ENCODE data around the gene HOXA3.

Gene HOXA3

GRCh38 chr7:27105301-27106031 is 46.9 kb downstream of the HOXA3 start:
- Histone ChIP-seq H3K36me3 (ENCODE audit: insufficient read depth, low read depth, low read length) (no peaks in the 10 kb centered on the region), H3K4me1 (ENCODE audit: insufficient read depth, low read length) (peaks cover 10% of the 10 kb centered on the region), H3K27me3 (ENCODE audit: insufficient read depth, low read length) (peaks cover 100% of the 10 kb centered on the region), H3K9ac (ENCODE audit: low read depth, low read length) (no peak overlapping the region), H3K27ac (ENCODE audit: low read length) (no peak overlapping the region), H3K4me3 (ENCODE audit: low read length) (peak overlapping the region; percentile 1; the same call in 1 of the 2 replicates), H3K9me3 (ENCODE audit: insufficient read depth, low read depth, low read length) (peaks cover 15% of the 10 kb centered on the region; the same call in 1 of the 2 replicates)

- Histone ChIP-seq H3K9ac (ENCODE audit: low read depth, low read length) (no peak overlapping the region), H3K27me3 (ENCODE audit: insufficient read depth, low read length) (peaks cover 100% of the 10 kb centered on the region), H3K36me3 (ENCODE audit: insufficient read depth, low read depth, low read length) (no peaks in the 10 kb centered on the region), H3K27ac (ENCODE audit: low read length) (no peak overlapping the region), H3K9me3 (ENCODE audit: insufficient read depth, low read depth, low read length) (peaks cover 10% of the 10 kb centered on the region; the same call in 1 of the 2 replicates), H3K4me3 (ENCODE audit: low read length) (no peak overlapping the region), H3K4me1 (ENCODE audit: insufficient read depth, low read length) (peaks cover 10% of the 10 kb centered on the region)
These were observed 47.9 kb downstream of the HOXA3 start for GRCh38 chr7:27104341-27105058.

- H3K27ac ChIP-seq (ENCODE audit: low read length) = no peak overlapping the region
- no peak overlapping the region for H3K9ac ChIP-seq (ENCODE audit: low read depth, low read length)
- H3K4me3 ChIP-seq (ENCODE audit: low read length) = no peak overlapping the region
- H3K9me3 ChIP-seq (ENCODE audit: insufficient read depth, low read depth, low read length) = peaks cover 4% of the 10 kb centered on the region; the same call in 1 of the 2 replicates
- H3K4me1 ChIP-seq (ENCODE audit: insufficient read depth, low read length) = peaks cover 10% of the 10 kb centered on the region
- H3K36me3 ChIP-seq (ENCODE audit: insufficient read depth, low read depth, low read length) = no peaks in the 10 kb centered on the region
- H3K27me3 ChIP-seq (ENCODE audit: insufficient read depth, low read length) = peaks cover 100% of the 10 kb centered on the region
These were observed 48.7 kb downstream of the HOXA3 start for GRCh38 chr7:27103489-27104226.

- peaks cover 100% of the 10 kb centered on the region for H3K27me3 ChIP-seq (ENCODE audit: insufficient read depth, low read length)
- peak within 1 kb of the TSS; percentile 43; the same call in 1 of the 2 replicates for H3K4me3 ChIP-seq (ENCODE audit: low read length)
- no peak within 1 kb of the TSS for H3K27ac ChIP-seq (ENCODE audit: low read length)
- peaks cover 10% of the 10 kb centered on the region for H3K4me1 ChIP-seq (ENCODE audit: insufficient read depth, low read length)
- H3K9ac ChIP-seq (ENCODE audit: low read depth, low read length) = no peak within 1 kb of the TSS
- H3K9me3 ChIP-seq (ENCODE audit: insufficient read depth, low read depth, low read length) = peaks cover 4% of the 10 kb centered on the region; the same call in 1 of the 2 replicates
- no peaks in the 10 kb centered on the region for H3K36me3 ChIP-seq (ENCODE audit: insufficient read depth, low read depth, low read length)
These were observed 49.6 kb downstream of the HOXA3 start, which contains the start of gene HOXA2 for GRCh38 chr7:27102581-27103442. TSS of gene HOXA2 (minus strand) at chr7:27102683. CDS start at chr7:27102500, 183 bp downstream.

- Histone ChIP-seq H3K9ac (ENCODE audit: low read depth, low read length) (no peak overlapping the region), H3K27ac (ENCODE audit: low read length) (no peak overlapping the region), H3K4me3 (ENCODE audit: low read length) (peak overlapping the region; percentile 43; the same call in 1 of the 2 replicates), H3K9me3 (ENCODE audit: insufficient read depth, low read depth, low read length) (peaks cover 4% of the 10 kb centered on the region; the same call in 1 of the 2 replicates), H3K27me3 (ENCODE audit: insufficient read depth, low read length) (peaks cover 100% of the 10 kb centered on the region), H3K36me3 (ENCODE audit: insufficient read depth, low read depth, low read length) (no peaks in the 10 kb centered on the region), H3K4me1 (ENCODE audit: insufficient read depth, low read length) (peaks cover 15% of the 10 kb centered on the region)
These were observed 50.3 kb downstream of the HOXA3 start for GRCh38 chr7:27101957-27102580.

GRCh38 chr7:27101171-27101956 is 51.0 kb downstream of the HOXA3 start:
- peaks cover 4% of the 10 kb centered on the region; the same call in 1 of the 2 replicates for H3K9me3 ChIP-seq (ENCODE audit: insufficient read depth, low read depth, low read length)
- H3K27ac ChIP-seq (ENCODE audit: low read length) = no peak overlapping the region
- H3K9ac ChIP-seq (ENCODE audit: low read depth, low read length) = 0 out of 2 replicates have a peak overlapping the region, but pooled peaks have one; percentile 8
- H3K36me3 ChIP-seq (ENCODE audit: insufficient read depth, low read depth, low read length) = no peaks in the 10 kb centered on the region
- peaks cover 15% of the 10 kb centered on the region for H3K4me1 ChIP-seq (ENCODE audit: insufficient read depth, low read length)
- H3K27me3 ChIP-seq (ENCODE audit: insufficient read depth, low read length) = peaks cover 100% of the 10 kb centered on the region
- H3K4me3 ChIP-seq (ENCODE audit: low read length) = peak overlapping the region; percentile 43

- Histone ChIP-seq H3K4me1 (ENCODE audit: insufficient read depth, low read length) (peaks cover 15% of the 10 kb centered on the region), H3K27me3 (ENCODE audit: insufficient read depth, low read length) (peaks cover 100% of the 10 kb centered on the region), H3K4me3 (ENCODE audit: low read length) (peak overlapping the region; percentile 43), H3K27ac (ENCODE audit: low read length) (no peak overlapping the region), H3K9me3 (ENCODE audit: insufficient read depth, low read depth, low read length) (peaks cover 4% of the 10 kb centered on the region; the same call in 1 of the 2 replicates), H3K9ac (ENCODE audit: low read depth, low read length) (no peak overlapping the region), H3K36me3 (ENCODE audit: insufficient read depth, low read depth, low read length) (no peaks in the 10 kb centered on the region)
These were observed 51.7 kb downstream of the HOXA3 start for GRCh38 chr7:27100694-27101170.

- Histone ChIP-seq H3K27ac (ENCODE audit: low read length) (no peak overlapping the region), H3K27me3 (ENCODE audit: insufficient read depth, low read length) (peaks cover 100% of the 10 kb centered on the region), H3K9ac (ENCODE audit: low read depth, low read length) (no peak overlapping the region), H3K36me3 (ENCODE audit: insufficient read depth, low read depth, low read length) (no peaks in the 10 kb centered on the region), H3K9me3 (ENCODE audit: insufficient read depth, low read depth, low read length) (peaks cover 4% of the 10 kb centered on the region; the same call in 1 of the 2 replicates), H3K4me3 (ENCODE audit: low read length) (no peak overlapping the region), H3K4me1 (ENCODE audit: insufficient read depth, low read length) (peaks cover 15% of the 10 kb centered on the region)
These were observed 52.7 kb downstream of the HOXA3 start for GRCh38 chr7:27099453-27100370.
